Right ventricle myocardium inferior (tissue), 1 donor: ENCODE measurements around the gene MGAT3. TPM values are rescaled to one million over a fixed set of nuclear protein-coding genes. Genes with fewer than 3 reads are reported as not detected.

Experiments used
- ATAC-seq: fragments of 200-7000 bp; cut with Tn5 transposase; one replicate; pipeline ENCODE4 v1.9.1; 2020; ENCODE audit warnings: mild to moderate bottlenecking, moderate library complexity
- DNase-seq: peaks from one replicate; pipeline ENCODE4 v3.0.0; 2021; ENCODE audit errors: missing footprints
- intact Hi-C: fragments of 100-400 bp; cut with DNase I; formaldehyde crosslinking; loops from one replicate; pipeline ENCODE4 v1.11.0; 2022
- total RNA-seq: library from RNA; stranded (reverse); fragmentation: NEBNext Ultra II Directional; extraction: Animal tissue kit (Norgen Biotek cat#: 25700); gene quantifications from one replicate; pipeline ENCODE4 v1.2.1, GENCODE V29; 2021
- donor health status: DM: no; HTN: yes; CAD: no; lungs with severe emphysema.

Gene MGAT3
- total RNA-seq, 1 donor from 2014 or later = 5.9 TPM

DNA sequence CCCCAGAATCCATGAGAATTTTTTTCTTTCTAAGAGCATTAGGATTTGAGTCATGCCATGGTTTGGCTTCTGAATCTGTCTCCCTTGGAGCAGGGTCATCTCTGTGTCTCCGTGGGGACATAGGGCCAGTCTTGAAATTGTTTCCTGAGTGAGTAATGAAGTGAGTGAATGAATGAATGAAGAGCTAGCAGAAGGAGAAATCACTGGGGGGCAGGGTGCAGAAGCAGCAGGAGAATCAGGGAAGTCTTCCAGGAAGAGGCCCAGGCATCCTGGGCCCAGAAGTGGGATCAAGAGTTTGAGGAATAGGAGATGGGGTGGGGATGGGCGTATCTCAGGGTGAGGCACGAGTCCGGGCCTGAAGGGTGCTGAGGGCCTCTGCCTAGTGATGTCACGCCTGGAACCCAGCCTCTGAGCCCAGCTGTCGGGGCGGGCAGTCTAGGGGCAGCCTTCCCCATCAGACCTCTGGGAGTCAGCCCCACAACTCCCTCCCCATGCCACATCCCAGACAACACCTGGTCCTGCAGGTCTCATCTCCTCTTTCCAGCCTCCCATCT is 12.5 kb upstream of the MGAT3 start:
- DNase-seq (no peak), ATAC-seq (no peak)
- intact Hi-C loops = no loop called here

GRCh38 chr22:39444937-39445465 is 11.8 kb upstream of the MGAT3 start:
- ATAC-seq (no peak), DNase-seq (no peak)
- intact Hi-C loops = no loop called here

GRCh38 chr22:39445678-39446077 is 11.1 kb upstream of the MGAT3 start:
- DNase-seq (no peak), ATAC-seq (no peak)
- intact Hi-C loops = no loop called here

GRCh38 chr22:39446239-39446721 is 10.5 kb upstream of the MGAT3 start:
- DNase-seq (peak; percentile 37), ATAC-seq (no peak)
- intact Hi-C loops = no loop called here

DNA sequence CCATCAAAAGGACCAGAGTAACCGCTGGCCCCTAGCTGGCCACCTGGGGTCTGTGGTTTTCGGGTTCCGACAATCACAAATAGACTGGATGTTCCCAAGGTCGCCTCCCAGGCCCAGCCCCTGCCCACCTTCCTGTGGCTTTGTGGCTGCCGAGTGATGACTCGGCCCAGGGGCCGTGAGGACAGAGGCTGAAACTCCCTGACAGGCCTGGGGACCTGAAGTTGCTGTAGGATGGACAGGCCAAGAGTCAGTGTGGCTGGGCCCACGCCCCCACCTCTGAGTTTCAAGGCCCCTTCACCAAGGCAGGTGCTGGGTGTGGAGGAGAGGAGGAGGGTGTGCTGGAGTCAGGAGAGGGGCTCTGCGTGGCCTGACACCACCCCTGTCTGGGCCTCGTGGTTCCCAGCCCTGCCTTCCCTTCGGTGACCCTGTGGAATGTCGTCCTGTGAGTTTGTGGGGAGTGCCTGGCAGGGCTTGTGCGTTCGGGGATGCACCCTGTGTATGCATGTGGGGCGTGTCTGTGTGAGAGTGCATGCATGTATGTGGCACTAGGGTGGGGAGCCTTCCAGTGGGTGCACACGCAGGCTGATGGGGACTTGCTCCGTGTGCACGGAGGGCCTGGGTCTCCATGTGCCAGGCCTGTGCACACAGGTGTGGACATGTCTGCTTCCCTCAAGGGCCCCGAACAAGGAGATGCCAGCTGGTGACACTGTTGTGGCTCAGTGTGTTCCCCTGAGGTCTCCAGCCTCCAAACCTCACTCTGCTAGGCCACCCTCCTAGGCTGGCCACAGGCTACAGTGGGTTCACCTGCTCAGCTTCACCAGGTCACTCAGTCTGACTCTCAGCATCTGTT is 8.4 kb upstream of the MGAT3 start:
- ATAC-seq = no peak
- peak; percentile 31 for DNase-seq

DNA sequence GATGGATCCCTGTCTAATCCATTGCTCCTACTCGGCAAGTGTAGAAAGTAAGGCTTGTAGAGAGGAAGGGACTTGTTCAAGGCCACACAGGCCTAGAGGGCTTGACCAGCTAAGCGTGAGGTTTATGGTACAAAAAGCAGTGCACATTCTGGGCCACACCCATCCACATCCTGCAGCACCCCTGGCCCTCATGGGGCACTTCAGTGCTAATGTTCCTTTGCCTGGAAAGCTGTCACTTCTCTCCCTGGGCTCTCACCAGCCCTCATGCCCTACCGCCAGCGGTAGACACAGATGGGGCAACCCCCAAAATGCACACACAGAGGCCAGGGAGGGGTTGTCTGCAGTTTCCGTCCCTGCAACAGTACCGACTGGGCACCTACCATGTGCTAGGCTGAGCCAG is 7.1 kb upstream of the MGAT3 start:
- intact Hi-C loops = no loop called here
- no peak for ATAC-seq
- no peak for DNase-seq

More for the DNA sequence above, 8.4 kb upstream of the MGAT3 start:
- intact Hi-C loops = no loop called here

DNA sequence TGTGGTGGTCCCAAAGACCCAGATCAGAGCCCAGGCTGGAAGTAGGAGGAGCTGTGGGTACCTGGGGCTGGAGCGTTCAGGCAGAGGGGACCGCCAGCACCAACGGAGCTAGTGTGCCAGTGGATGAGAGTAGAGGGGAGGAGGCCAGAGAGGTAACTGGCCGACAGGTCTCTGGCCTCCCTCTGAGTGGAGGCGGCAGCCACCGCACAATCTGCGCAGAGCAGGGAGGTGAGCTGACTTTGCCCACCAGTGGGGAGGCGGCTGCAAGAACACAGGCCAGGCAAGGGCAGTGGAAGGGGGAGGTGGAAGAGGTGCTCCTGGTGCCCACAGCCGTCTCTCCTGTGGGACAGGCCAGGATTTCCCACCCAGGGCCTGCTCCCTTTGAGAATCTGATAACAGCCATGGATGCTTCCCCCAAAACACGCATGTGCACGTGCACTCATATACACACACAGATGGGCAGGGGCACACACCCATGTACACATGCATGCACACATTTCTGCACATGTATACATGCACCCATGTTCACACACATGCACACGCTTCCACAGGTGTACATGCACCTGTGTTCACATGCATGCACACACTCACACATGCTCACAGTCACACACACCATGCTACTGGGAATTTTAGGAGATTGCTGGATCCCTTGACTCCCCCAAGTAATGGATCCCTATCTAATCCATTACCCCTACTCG is 6.4 kb upstream of the MGAT3 start:
- no peak for ATAC-seq
- DNase-seq = no peak
- intact Hi-C loops = no loop called here

- intact Hi-C loops = no loop called here
- ATAC-seq = no peak
- DNase-seq = no peak
These were observed 4.1 kb upstream of the MGAT3 start for GRCh38 chr22:39452740-39453040.

GRCh38 chr22:39453765-39454378 is 2.9 kb upstream of the MGAT3 start:
- intact Hi-C loops = no loop called here
- ATAC-seq (no peak), DNase-seq (no peak)

DNA sequence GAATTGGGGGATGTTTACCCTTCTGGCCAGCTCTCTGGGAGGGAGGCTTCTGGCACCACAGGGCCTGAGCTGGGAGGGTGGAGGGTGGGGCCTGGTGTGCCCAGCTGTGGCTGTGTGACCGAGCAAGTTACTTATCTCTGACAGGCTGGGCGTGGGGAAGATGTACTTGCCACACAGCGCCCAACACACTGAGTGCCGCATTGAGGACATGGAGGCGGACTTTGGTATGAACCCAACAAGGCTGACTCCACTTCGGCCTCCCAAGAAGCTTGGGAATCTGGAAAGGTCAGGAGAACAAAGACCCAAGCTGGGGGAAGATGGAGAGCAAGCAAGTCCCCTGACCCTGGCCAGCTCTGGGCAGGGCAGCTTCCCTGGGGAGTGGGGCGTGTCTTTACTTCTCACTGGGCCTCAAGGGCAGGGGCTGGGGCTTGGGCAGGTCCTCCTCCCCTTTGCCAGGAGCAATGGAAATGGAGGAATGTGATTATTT is 2.4 kb upstream of the MGAT3 start:
- ATAC-seq = no peak
- intact Hi-C loops = no loop called here
- no peak for DNase-seq

- no peak for DNase-seq
- intact Hi-C loops = no loop called here
- no peak for ATAC-seq
These were observed 365 bp downstream of the MGAT3 start for GRCh38 chr22:39457198-39457555.

DNA sequence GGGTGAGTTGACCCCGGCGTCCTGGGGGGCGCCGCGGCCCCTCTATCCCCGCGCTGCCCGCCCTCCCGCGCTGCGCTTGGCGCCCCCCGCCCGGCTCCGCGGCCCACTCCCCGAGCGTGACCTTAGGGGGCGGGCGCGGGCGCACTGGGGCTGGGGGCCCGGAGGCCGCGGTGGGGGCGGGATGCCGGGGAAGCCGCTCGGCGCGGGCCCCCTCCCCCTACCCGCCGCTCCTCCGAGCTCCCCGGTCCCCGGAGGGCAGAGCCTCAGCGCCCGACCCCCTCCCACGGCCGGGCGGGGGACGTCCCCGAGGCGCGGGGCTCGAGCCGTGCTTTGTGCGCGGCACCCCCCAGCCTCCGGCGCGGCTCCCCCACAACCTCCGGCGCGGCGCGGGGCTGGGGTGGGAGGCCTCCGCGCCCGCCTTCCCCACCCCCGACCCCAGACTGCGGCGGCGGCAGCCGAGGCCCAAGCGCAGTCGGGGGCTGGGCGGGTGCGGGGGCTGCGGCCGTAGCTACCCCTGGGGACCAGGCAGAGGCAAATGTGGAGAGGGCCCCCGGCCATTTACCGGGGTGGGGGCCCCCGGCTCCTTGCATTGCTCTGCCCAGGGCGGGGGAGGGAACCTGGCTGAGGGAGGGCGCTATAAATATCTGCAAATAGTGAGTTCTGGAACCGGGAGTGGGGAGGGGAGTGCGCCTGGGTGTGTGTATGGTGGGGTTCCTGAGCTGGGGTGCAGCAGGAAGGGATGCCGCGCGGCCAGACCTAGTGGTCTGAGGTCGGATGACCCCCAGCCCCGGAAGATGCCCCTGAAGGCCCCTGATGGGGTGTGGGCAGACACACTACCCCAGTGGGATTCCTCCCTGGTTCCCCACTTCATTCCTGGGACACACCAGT is 988 bp downstream of the MGAT3 start:
- DNase-seq (no peak), ATAC-seq (no peak)
- intact Hi-C loops = no loop called here

- DNase-seq (no peak), ATAC-seq (no peak)
- intact Hi-C loops = no loop called here
These were observed 1.8 kb downstream of the MGAT3 start for GRCh38 chr22:39458444-39459083.

DNA sequence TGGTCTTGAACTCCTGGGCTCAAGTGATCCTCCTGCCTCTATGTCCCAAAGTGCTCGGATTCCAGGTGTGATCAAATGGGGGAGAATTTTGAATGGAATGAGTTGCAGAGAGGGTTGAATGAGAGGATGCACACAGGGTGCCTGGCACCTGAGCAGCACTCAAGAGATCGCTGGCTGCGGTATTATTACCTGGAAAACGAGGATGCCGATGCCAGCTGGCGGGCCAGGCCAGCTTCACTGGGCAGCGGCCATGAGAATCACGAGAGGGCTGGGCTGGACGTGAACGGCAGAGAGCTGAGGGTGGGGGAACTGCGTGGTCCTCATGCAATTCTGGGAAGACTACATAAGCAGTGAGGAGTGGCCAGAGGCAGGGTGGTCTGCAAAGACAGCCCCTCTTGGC is 2.9 kb downstream of the MGAT3 start:
- DNase-seq (no peak), ATAC-seq (no peak)
- intact Hi-C loops = no loop called here

GRCh38 chr22:39462443-39463221 is 5.8 kb downstream of the MGAT3 start:
- ATAC-seq = peak; percentile 9
- intact Hi-C loops = no loop called here
- no peak for DNase-seq

- intact Hi-C loops = no loop called here
- no peak for DNase-seq
- no peak for ATAC-seq
These were observed 6.5 kb downstream of the MGAT3 start for GRCh38 chr22:39463277-39463676.

GRCh38 chr22:39463931-39464390 is 7.1 kb downstream of the MGAT3 start:
- DNase-seq (no peak), ATAC-seq (no peak)
- intact Hi-C loops = no loop called here
